IMR-90 (cell line): ENCODE results near the gene CTSC. TPM values are rescaled to one million over a fixed set of nuclear protein-coding genes. Genes with fewer than 3 reads are reported as not detected.

Experiments
- ATAC-seq: fragments of 200-7000 bp; cut with Tn5 transposase; 2 replicates; pipeline ENCODE4 v1.9.1; 2020; ENCODE audit warnings: low read depth, mild to moderate bottlenecking, moderate library complexity
- BruUV-seq: library from RNA; stranded (reverse); fragments of 400-500 nt; replicated peaks from 2 replicates; lab custom pipeline; 2021; lab: Mats Ljungman, UMichigan
- CTCF ChIA-PET: fragments of 300-600 bp; formaldehyde crosslinking; extraction: SDS; loops from one replicate; lab custom pipeline; 2021; ENCODE audit warnings: antibody characterized with exemption; lab: Yijun Ruan, JAX
- POLR2A ChIA-PET: fragments of 300-600 bp; sonication (Branson Sonifier 250); formaldehyde crosslinking; loops from one replicate; lab custom pipeline; 2022; ENCODE audit warnings: antibody characterized with exemption; ENCODE audit not compliant: unreplicated experiment; lab: Charles Lee
- DNase-seq: peaks from one replicate; pipeline ENCODE4 v3.0.0; 2013
- H2AFZ ChIP-seq: replicated peaks from 2 replicates; pipeline ENCODE3; 2013; ENCODE audit warnings: low read length, mild to moderate bottlenecking; ENCODE audit not compliant: poor library complexity
- H2AK5ac ChIP-seq: 2 replicates; pipeline ENCODE4 v1.6.1; 2013; ENCODE audit warnings: low read depth, low read length, inconsistent platforms
- H2AK9ac ChIP-seq: replicated peaks from 2 replicates; pipeline ENCODE3; 2013; ENCODE audit warnings: mild to moderate bottlenecking, low read depth, low read length, moderate library complexity; ENCODE audit not compliant: poor library complexity
- H2BK120ac ChIP-seq: 2 replicates; pipeline ENCODE4 v1.6.1; 2013; ENCODE audit warnings: low read depth, low read length, inconsistent platforms
- H2BK15ac ChIP-seq: 3 replicates; pipeline ENCODE4 v1.6.1; 2013; ENCODE audit warnings: low read depth, low read length, inconsistent platforms
- H2BK20ac ChIP-seq: 2 replicates; pipeline ENCODE4 v1.6.1; 2013; ENCODE audit warnings: low read depth, mild to moderate bottlenecking, inconsistent platforms, low read length, moderate library complexity
- H2BK5ac ChIP-seq: 2 replicates; pipeline ENCODE4 v1.6.1; 2013; ENCODE audit warnings: mild to moderate bottlenecking, low read depth, low read length, inconsistent platforms; ENCODE audit not compliant: poor library complexity, severe bottlenecking
- H3K14ac ChIP-seq: replicated peaks from 2 replicates; pipeline ENCODE4 v1.6.1; 2013; ENCODE audit warnings: low read depth, low read length, inconsistent platforms
- H3K18ac ChIP-seq: 2 replicates; pipeline ENCODE4 v1.6.1; 2013; ENCODE audit warnings: low read depth, low read length, control low read depth
- H3K23ac ChIP-seq: 2 replicates; pipeline ENCODE4 v1.6.1; 2013; ENCODE audit warnings: low read depth, low read length, inconsistent platforms
- H3K27ac ChIP-seq: 2 replicates; pipeline ENCODE4 v1.5.1; 2013; ENCODE audit warnings: mild to moderate bottlenecking, control low read depth, low read length; ENCODE audit not compliant: insufficient read depth
- H3K27me3 ChIP-seq: 2 replicates; pipeline ENCODE4 v1.6.1; 2013; ENCODE audit warnings: low read length; ENCODE audit not compliant: control insufficient read depth, insufficient read depth
- H3K36me3 ChIP-seq: 2 replicates; pipeline ENCODE4 v1.6.1; 2013; ENCODE audit warnings: low read length, mixed read lengths; ENCODE audit not compliant: control insufficient read depth, insufficient read depth
- H3K4ac ChIP-seq: 2 replicates; pipeline ENCODE4 v1.6.1; 2013; ENCODE audit warnings: low read depth, low read length, inconsistent platforms
- H3K4me1 ChIP-seq: 2 replicates; pipeline ENCODE4 v1.6.1; 2013; ENCODE audit warnings: low read length, mixed read lengths; ENCODE audit not compliant: control insufficient read depth, insufficient read depth
- H3K4me2 ChIP-seq: 2 replicates; pipeline ENCODE4 v1.6.1; 2013; ENCODE audit warnings: low read depth, mild to moderate bottlenecking, control low read depth, low read length, moderate library complexity
- H3K4me3 ChIP-seq: 2 replicates; pipeline ENCODE4 v1.5.1; 2013; ENCODE audit warnings: low read depth, mild to moderate bottlenecking, control low read depth, low read length, moderate library complexity; ENCODE audit not compliant: insufficient read depth
- H3K56ac ChIP-seq: 2 replicates; pipeline ENCODE4 v1.6.1; 2013; ENCODE audit warnings: low read length, inconsistent platforms; ENCODE audit not compliant: insufficient read depth; ENCODE audit errors: extremely low read depth
- H3K79me1 ChIP-seq, 2 experiments: 2 replicates each; pipeline ENCODE4 v1.6.1; 2013; ENCODE audit warnings: low read length in 2 of 2, inconsistent platforms in 1 of 2, low read depth in 1 of 2
- H3K9ac ChIP-seq: 2 replicates; pipeline ENCODE4 v1.6.1; 2013; ENCODE audit warnings: low read depth, low read length, control low read depth
- H3K9me1 ChIP-seq: 2 replicates; pipeline ENCODE4 v1.6.1; 2013; ENCODE audit warnings: low read length, inconsistent platforms; ENCODE audit not compliant: insufficient read depth
- H3K9me3 ChIP-seq: 2 replicates; pipeline ENCODE4 v1.6.1; 2013; ENCODE audit warnings: low read length; ENCODE audit not compliant: control insufficient read depth, insufficient read depth
- H4K20me1 ChIP-seq: 2 replicates; pipeline ENCODE4 v1.6.1; 2013; ENCODE audit warnings: low read length, inconsistent platforms; ENCODE audit not compliant: insufficient read depth
- H4K5ac ChIP-seq: 2 replicates; pipeline ENCODE4 v1.6.1; 2013; ENCODE audit warnings: mild to moderate bottlenecking, low read depth, low read length, control low read depth
- H4K8ac ChIP-seq, 2 experiments: 2 replicates each; pipeline ENCODE4 v1.6.1; 2013; ENCODE audit warnings: low read depth in 2 of 2, low read length in 2 of 2, control low read depth in 1 of 2, inconsistent platforms in 1 of 2
- H4K91ac ChIP-seq: 2 replicates; pipeline ENCODE4 v1.6.1; 2013; ENCODE audit warnings: low read depth, low read length, inconsistent platforms; ENCODE audit not compliant: insufficient read depth
- BHLHE40 ChIP-seq: fragments of 150-350 bp; IDR thresholded peaks from 2 replicates; pipeline ENCODE4 v1.6.1; 2016; ENCODE audit warnings: mild to moderate bottlenecking, low read depth, low read length
- CEBPB ChIP-seq: IDR thresholded peaks from 2 replicates; pipeline ENCODE4 v1.6.1; 2012; ENCODE audit warnings: low read depth, low read length, improper control_type of control experiment
- CHD1 ChIP-seq: IDR thresholded peaks from 2 replicates; pipeline ENCODE4 v1.6.1; 2012; ENCODE audit warnings: low read depth, low read length, improper control_type of control experiment
- CTCF ChIP-seq: conservative IDR thresholded peaks from 2 replicates; pipeline ENCODE4 v1.5.1; 2012; ENCODE audit warnings: mild to moderate bottlenecking, low read depth, low read length, improper control_type of control experiment
- ELK1 ChIP-seq: fragments of 150-350 bp; IDR thresholded peaks from 2 replicates; pipeline ENCODE4 v1.6.1; 2016; ENCODE audit warnings: low read depth, mild to moderate bottlenecking, low read length, moderate library complexity, borderline replicate concordance
- FOS ChIP-seq: fragments of 150-350 bp; IDR thresholded peaks from 2 replicates; pipeline ENCODE4 v1.6.1; 2016; ENCODE audit warnings: low read depth, low read length
- MXI1 ChIP-seq: IDR thresholded peaks from 2 replicates; pipeline ENCODE4 v1.6.1; 2012; ENCODE audit warnings: low read depth, mild to moderate bottlenecking, low read length, moderate library complexity, borderline replicate concordance
- NFE2L2 ChIP-seq: fragments of 150-350 bp; IDR thresholded peaks from 2 replicates; pipeline ENCODE4 v1.6.1; 2016; ENCODE audit warnings: low read depth, mild to moderate bottlenecking, low read length
- POLR2A ChIP-seq: IDR thresholded peaks from 2 replicates; pipeline ENCODE4 v1.6.1; 2012; ENCODE audit warnings: mild to moderate bottlenecking, low read depth, low read length
- RAD21 ChIP-seq: IDR thresholded peaks from 2 replicates; pipeline ENCODE4 v1.6.1; 2012; ENCODE audit warnings: low read length, improper control_type of control experiment
- RCOR1 ChIP-seq: IDR thresholded peaks from 2 replicates; pipeline ENCODE4 v1.6.1; 2012; ENCODE audit warnings: mild to moderate bottlenecking, low read length, improper control_type of control experiment; ENCODE audit not compliant: insufficient replicate concordance
- RFX5 ChIP-seq: IDR thresholded peaks from 2 replicates; pipeline ENCODE4 v1.8.0; 2012; ENCODE audit warnings: low read depth, mild to moderate bottlenecking, low read length, moderate library complexity
- SMC3 ChIP-seq: fragments of 150-350 bp; IDR thresholded peaks from 2 replicates; pipeline ENCODE4 v1.6.1; 2016; ENCODE audit warnings: low read depth, mild to moderate bottlenecking, antibody characterized with exemption, low read length, moderate library complexity
- USF2 ChIP-seq: fragments of 150-350 bp; IDR thresholded peaks from 2 replicates; pipeline ENCODE4 v1.6.1; 2017; ENCODE audit warnings: mild to moderate bottlenecking, antibody characterized with exemption, low read length, low read depth
- WGBS, 2 experiments: methylation state at CpG; one replicate each; pipeline versions ENCODE4 v1.1.5 to v1.1.7; 2013; ENCODE audit warnings: missing lambda C conversion rate in 2 of 2; ENCODE audit not compliant: insufficient read length in 1 of 2; ENCODE audit errors: extremely low coverage in 2 of 2; 5-methylcytosine and 5-hydroxymethylcytosine counted together
- dilution Hi-C: fragments of 300-500 bp; cut with HindIII; formaldehyde crosslinking; loops from one replicate; pipeline ENCODE4 v1.14.3; 2018; ENCODE audit warnings: low sequenced_read_pairs; ENCODE audit not compliant: unreplicated experiment
- in situ Hi-C: fragments of 300-500 bp; cut with MboI; formaldehyde crosslinking; loops from 3 replicates; pipeline ENCODE4 v1.14.3; 2019; ENCODE audit warnings: low sequenced_read_pairs, inconsistent platforms, mixed read lengths
- intact Hi-C: fragments of 100-400 bp; cut with micrococcal nuclease; formaldehyde crosslinking; loops from 2 replicates; pipeline ENCODE4 v1.10.0; 2022
- polyA plus RNA-seq, 3 experiments: library from polyadenylated mRNA; depleted of rRNA; stranded (reverse); fragments of >200 nt; gene quantifications; 2 replicates each; pipeline ENCODE4 v1.2.3, GENCODE V29; 2012; ENCODE audit warnings: low replicate concordance in 1 of 3
- total RNA-seq: library from RNA; depleted of rRNA; stranded (reverse); fragments of >200 nt; gene quantifications from 2 replicates; pipeline ENCODE4 v1.2.3, GENCODE V29; 2012

The CTSC gene
- total and polyA plus RNA-seq, 2 of the 4 experiments (the other 2 are of a cell fraction): 208 to 299 TPM

GRCh38 chr11:88277349-88277915 is 60.1 kb downstream of the CTSC start:
- Histone ChIP-seq H2BK120ac (no peak overlapping the region), H3K9me1 (no peaks in the 10 kb centered on the region), H2AK5ac (no peak overlapping the region), H2BK5ac (no peak overlapping the region), H3K27ac (no peak overlapping the region), H2BK20ac (no peak overlapping the region), H3K27me3 (no peaks in the 10 kb centered on the region), H3K36me3 (no peaks in the 10 kb centered on the region), H3K9me3 (no peaks in the 10 kb centered on the region), H3K9ac (no peak overlapping the region), H4K91ac (no peak overlapping the region), H3K4me2 (no peak overlapping the region), H4K20me1 (no peaks in the 10 kb centered on the region), H3K4me1 (no peaks in the 10 kb centered on the region), H3K4me3 (no peak overlapping the region), H2BK15ac (no peak overlapping the region), H2AFZ (no peak overlapping the region), H3K14ac (no peak overlapping the region), H3K23ac (no peak overlapping the region), H3K79me1 (no peaks in the 10 kb centered on the region), H4K5ac (no peak overlapping the region), H3K18ac (no peak overlapping the region), H4K8ac (no peak overlapping the region), H3K56ac (no peak overlapping the region), H2AK9ac (no peak overlapping the region), H3K4ac (no peak overlapping the region)
- DNase-seq (no peak), ATAC-seq (no peak)
- dilution Hi-C loops (no loop called here), intact Hi-C loops (no loop called here), in situ Hi-C loops (no loop called here)
- TF ChIP-seq FOS (no peak), CEBPB (no peak), ELK1 (no peak), RAD21 (no peak), MXI1 (no peak), CTCF (no peak), BHLHE40 (no peak), POLR2A (no peak), RCOR1 (no peak), USF2 (no peak), CHD1 (no peak), NFE2L2 (no peak), SMC3 (no peak), RFX5 (no peak)
- no CpG with 5 or more reads among the region's 3 CpGs for WGBS, 2 experiments
- BruUV-seq: no TSS peak
- ChIA-PET CTCF (no interaction called here), POLR2A (no interaction called here)
